Peyer's patch (tissue), 4 donors: Measurements from ENCODE around the gene AGXT2.

ENCODE experiments used
- CTCF ChIP-seq, 6 experiments: fragments of 450-650 bp in 4 of 6; fragments of 200-600 bp in 2 of 6; sonication (generic) in 1 of 6; IDR thresholded peaks; one replicate each; pipeline ENCODE4 v1.5.1; 2017 to 2019; ENCODE audit warnings: antibody characterized with exemption in 6 of 6, mild to moderate bottlenecking in 3 of 6, moderate library complexity in 1 of 6
- POLR2A ChIP-seq, 2 donors: fragments of 450-650 bp; IDR thresholded peaks; one replicate each; pipeline ENCODE4 v1.5.1; 2017; ENCODE audit warnings: antibody characterized with exemption in 2 of 2, mild to moderate bottlenecking in 2 of 2, moderate library complexity in 2 of 2

DNA sequence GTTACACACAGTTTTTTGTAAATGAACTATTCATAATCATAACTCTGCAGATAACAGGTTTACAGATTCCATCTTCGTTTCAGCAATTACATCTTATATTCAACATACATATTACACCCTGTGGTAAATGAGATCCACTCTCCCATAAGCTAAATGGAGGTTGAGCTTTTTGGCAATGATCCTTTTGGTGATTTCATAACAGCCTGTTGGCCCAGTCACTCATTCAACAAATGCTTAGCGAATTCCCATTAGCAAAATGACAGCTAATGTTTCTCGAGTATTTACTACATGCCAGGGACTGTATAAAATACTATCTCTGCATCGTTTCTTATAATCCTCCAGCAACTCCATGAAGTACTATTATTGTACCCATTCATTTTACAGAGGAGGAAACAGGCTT lies 25.4 kb upstream of the AGXT2 start:
- TF ChIP-seq CTCF (IDR thresholded peaks at IDR 0.05) (no peak), POLR2A (IDR thresholded peaks at IDR 0.05) (no peak)
